Adrenal gland (tissue), 5 donors: Measurements from ENCODE around the gene LMAN1.

ENCODE experiments used
- POLR2A ChIP-seq, 2 donors: fragments of 450-650 bp; IDR thresholded peaks; one replicate each; pipeline ENCODE4 v1.6.1; 2017; ENCODE audit warnings: antibody characterized with exemption in 2 of 2, mild to moderate bottlenecking in 2 of 2, moderate library complexity in 1 of 2
- TF ChIP-seq, protein P1 (sequence below), 6 experiments: fragments of 450-650 bp in 4 of 6; fragments of 200-600 bp in 2 of 6; sonication (generic) in 1 of 6; IDR thresholded peaks; 1 replicate in 5 of 6; 2 replicates in 1 of 6; pipeline versions ENCODE4 v1.5.1 to v1.8.0; 2016 to 2021; ENCODE audit warnings: antibody characterized with exemption in 6 of 6, mild to moderate bottlenecking in 2 of 6, moderate library complexity in 1 of 6
- donor health status: DM: no; HTN: no; CAD: no.

DNA sequence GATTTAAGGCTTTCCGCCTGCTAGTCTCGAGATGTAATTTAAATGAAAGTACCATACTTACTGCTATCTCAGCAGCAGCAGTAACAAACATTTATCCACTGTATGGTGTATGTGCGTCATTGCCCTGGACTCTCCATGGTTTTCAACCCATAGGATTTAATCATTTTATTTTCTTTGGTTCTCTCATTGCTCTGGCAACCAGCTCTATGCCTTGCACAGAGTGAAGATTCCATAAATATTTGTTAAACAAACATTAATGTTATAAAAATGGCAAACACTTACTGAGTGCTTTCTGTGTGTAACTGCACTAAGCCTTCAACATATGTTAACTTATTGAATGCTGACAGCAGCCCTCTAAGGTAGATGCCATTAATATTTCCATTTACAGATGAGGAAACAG is 1.3 kb upstream of the LMAN1 start:
- TF ChIP-seq, protein P1, sequence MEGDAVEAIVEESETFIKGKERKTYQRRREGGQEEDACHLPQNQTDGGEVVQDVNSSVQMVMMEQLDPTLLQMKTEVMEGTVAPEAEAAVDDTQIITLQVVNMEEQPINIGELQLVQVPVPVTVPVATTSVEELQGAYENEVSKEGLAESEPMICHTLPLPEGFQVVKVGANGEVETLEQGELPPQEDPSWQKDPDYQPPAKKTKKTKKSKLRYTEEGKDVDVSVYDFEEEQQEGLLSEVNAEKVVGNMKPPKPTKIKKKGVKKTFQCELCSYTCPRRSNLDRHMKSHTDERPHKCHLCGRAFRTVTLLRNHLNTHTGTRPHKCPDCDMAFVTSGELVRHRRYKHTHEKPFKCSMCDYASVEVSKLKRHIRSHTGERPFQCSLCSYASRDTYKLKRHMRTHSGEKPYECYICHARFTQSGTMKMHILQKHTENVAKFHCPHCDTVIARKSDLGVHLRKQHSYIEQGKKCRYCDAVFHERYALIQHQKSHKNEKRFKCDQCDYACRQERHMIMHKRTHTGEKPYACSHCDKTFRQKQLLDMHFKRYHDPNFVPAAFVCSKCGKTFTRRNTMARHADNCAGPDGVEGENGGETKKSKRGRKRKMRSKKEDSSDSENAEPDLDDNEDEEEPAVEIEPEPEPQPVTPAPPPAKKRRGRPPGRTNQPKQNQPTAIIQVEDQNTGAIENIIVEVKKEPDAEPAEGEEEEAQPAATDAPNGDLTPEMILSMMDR (IDR thresholded peaks at IDR 0.05), result no peak
- no peak for TF ChIP-seq POLR2A (IDR thresholded peaks at IDR 0.05)
